K562 (cell line): Measurements from ENCODE around the gene EXOC4. TPM values are rescaled to one million over a fixed set of nuclear protein-coding genes. Genes with fewer than 3 reads are reported as not detected.

Experiments used
- ARID1B ChIP-seq: fragments of 450-650 bp; IDR thresholded peaks from 2 replicates; pipeline ENCODE4 v1.6.1; 2016; ENCODE audit warnings: antibody characterized with exemption, mild to moderate bottlenecking, inconsistent platforms
- CEBPB ChIP-seq: fragments of 450-650 bp; IDR thresholded peaks from 2 replicates; pipeline ENCODE4 v1.6.1; 2016; ENCODE audit warnings: missing genetic modification characterization, missing compliant biosample characterization
- ELF1 ChIP-seq: fragments of 200-800 bp; sonication (Bioruptor generic); IDR thresholded peaks from 2 replicates; pipeline ENCODE4 v1.6.1; 2016; ENCODE audit warnings: missing genetic modification characterization, missing compliant biosample characterization
- ELF2 ChIP-seq: fragments of 250-450 bp; sonication (Bioruptor Pico); IDR thresholded peaks from 2 replicates; pipeline ENCODE4 v1.5.0; 2021; ENCODE audit warnings: mild to moderate bottlenecking
- ETV1 ChIP-seq: fragments of 450-650 bp; conservative IDR thresholded peaks from 2 replicates; pipeline ENCODE4 v1.6.1; 2016; ENCODE audit warnings: missing genetic modification characterization, control low read depth, low read depth, missing compliant biosample characterization
- FOXM1 ChIP-seq, 2 experiments: fragments of 450-650 bp in 1 of 2; sonication (generic) in 1 of 2; formaldehyde crosslinking in 1 of 2; IDR thresholded peaks; 2 replicates each; pipeline versions ENCODE4 v1.6.1 to v1.9.0; 2017 to 2022; ENCODE audit warnings: low read depth in 2 of 2, mild to moderate bottlenecking in 2 of 2, missing genetic modification reagents in 1 of 2, moderate library complexity in 1 of 2
- GABPA ChIP-seq: fragments of 200-800 bp; sonication (Bioruptor generic); conservative IDR thresholded peaks from 2 replicates; pipeline ENCODE4 v1.6.1; 2016; ENCODE audit warnings: low read depth, missing genetic modification characterization, missing compliant biosample characterization
- HCFC1 ChIP-seq: IDR thresholded peaks from 2 replicates; pipeline ENCODE4 v1.6.1; 2012; ENCODE audit warnings: low read depth, low read length, improper control_type of control experiment
- HNRNPH1 ChIP-seq: fragments of 200-400 bp; formaldehyde crosslinking; optimal IDR thresholded peaks from 2 replicates; pipeline ENCODE3; 2017; ENCODE audit warnings: low read depth, mild to moderate bottlenecking, low read length, moderate library complexity
- LEF1 ChIP-seq: fragments of 450-650 bp; IDR thresholded peaks from 2 replicates; pipeline ENCODE4 v1.6.1; 2016; ENCODE audit warnings: mild to moderate bottlenecking
- MYBL2 ChIP-seq, 2 experiments: fragments of 450-650 bp in 1 of 2; sonication (generic) in 1 of 2; formaldehyde crosslinking in 1 of 2; IDR thresholded peaks; 2 replicates each; pipeline versions ENCODE4 v1.6.1 to v1.8.1; 2017 to 2022; ENCODE audit warnings: borderline replicate concordance in 1 of 2, inconsistent platforms in 1 of 2, low read depth in 1 of 2, mild to moderate bottlenecking in 1 of 2, missing genetic modification reagents in 1 of 2, moderate library complexity in 1 of 2
- POLR2H ChIP-seq: IDR thresholded peaks from 2 replicates; pipeline ENCODE4 v1.6.1; 2016; ENCODE audit warnings: missing genetic modification characterization, low read depth, mild to moderate bottlenecking, control low read depth, missing compliant biosample characterization, moderate library complexity
- TEAD1 ChIP-seq, 2 experiments: fragments of 450-650 bp in 1 of 2; sonication (generic) in 1 of 2; formaldehyde crosslinking; IDR thresholded peaks; 2 replicates each; pipeline versions ENCODE4 v1.4.0 to v1.8.0; 2020 to 2022; ENCODE audit warnings: mild to moderate bottlenecking in 2 of 2, missing genetic modification reagents in 1 of 2
- TEAD4 ChIP-seq, 2 experiments: sonication (generic) in 1 of 2; formaldehyde crosslinking in 1 of 2; IDR thresholded peaks; 2 replicates each; pipeline versions ENCODE4 v1.6.1 to v1.8.0; 2012 to 2022; ENCODE audit warnings: borderline replicate concordance in 1 of 2, inconsistent platforms in 1 of 2, low read length in 1 of 2, mild to moderate bottlenecking in 1 of 2, missing genetic modification reagents in 1 of 2
- ZNF280B ChIP-seq: fragments of 250-450 bp; sonication (Bioruptor Pico); IDR thresholded peaks from 2 replicates; pipeline ENCODE4 v1.5.1; 2021; ENCODE audit warnings: mild to moderate bottlenecking
- ZNF696 ChIP-seq: fragments of 250-450 bp; sonication (Bioruptor Pico); conservative IDR thresholded peaks from 2 replicates; pipeline ENCODE4 v1.4.0; 2020; ENCODE audit warnings: mild to moderate bottlenecking, moderate library complexity
- polyA plus RNA-seq, 8 experiments: library from polyadenylated mRNA; depleted of rRNA in 4 of 8; stranded (reverse) in 5 of 8; unstranded in 3 of 8; fragments of >200 nt; fragmentation: Nextera tagmentation in 2 of 8; fragmentation: Illumina TruSeq in 1 of 8; extraction: Ambion mirVana in 2 of 8; extraction: Trizol in 1 of 8; gene quantifications; 2 replicates each; pipeline versions ENCODE4 v1.2.1 to v1.2.3, GENCODE V29; 2011 to 2014; ENCODE audit warnings: inconsistent platforms in 1 of 8, missing spikeins in 1 of 8
- total RNA-seq, 7 experiments: library from RNA; depleted of rRNA in 6 of 7; stranded (reverse); fragments of >200 nt in 6 of 7; fragmentation: Illumina TruSeq in 2 of 7; extraction: Trizol in 2 of 7; gene quantifications; 2 replicates each; pipeline versions ENCODE4 v1.2.1 to v1.2.3, GENCODE V29; 2011 to 2021; ENCODE audit warnings: low replicate concordance in 1 of 7

EXOC4 gene
- total and polyA plus RNA-seq, 9 of the 15 experiments (the other 6 are each of a cell fraction or from before 2014, with no cell fraction given) = 18.5 to 73.1 (median 46.6) TPM

DNA sequence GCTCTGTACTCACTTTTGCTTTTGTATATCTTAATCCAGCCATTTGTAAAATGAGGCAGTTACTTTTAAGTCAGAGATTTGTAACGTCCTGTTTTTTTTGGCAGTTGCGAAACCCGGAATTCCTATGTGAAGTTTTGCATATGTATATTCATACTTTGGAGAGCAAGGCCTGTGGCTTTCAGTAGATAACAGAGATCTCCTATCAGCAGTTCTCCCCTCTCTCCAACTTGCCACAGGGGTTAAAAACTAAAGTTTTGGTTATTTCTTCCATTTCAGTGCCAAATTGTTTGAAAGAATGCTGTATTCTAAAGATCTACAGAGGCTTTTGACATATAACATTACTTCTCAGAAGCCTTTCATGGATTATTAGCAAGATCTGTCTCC, 102.4 kb downstream of the EXOC4 start (continued):
- peak in 1 of 2 experiments; percentile 36; a peak in 1 of 4 replicates for TF ChIP-seq TEAD1 (CRISPR knock-in tag; IDR thresholded peaks at IDR 0.05)
- TF ChIP-seq ELF1 (tag) = 0 out of 2 replicates have a peak, but pooled peaks have one; percentile 35
- TF ChIP-seq TEAD4 (IDR thresholded peaks at IDR 0.05; ENCODE audit: low read length) = peak; percentile 78
- TF ChIP-seq TEAD4 (CRISPR knock-in tag; IDR thresholded peaks at IDR 0.05; ENCODE audit: borderline replicate concordance) = no peak
- TF ChIP-seq POLR2H (tag) = 0 out of 2 replicates have a peak, but pooled peaks have one; percentile 25
- TF ChIP-seq GABPA (tag) = peak; percentile 37; the same call in 1 of the 2 replicates
- peak; percentile 69 for TF ChIP-seq ELF2 (CRISPR knock-in tag)
- TF ChIP-seq LEF1 = peak; percentile 44; the same call in 1 of the 2 replicates
- peak; percentile 22; the same call in 1 of the 2 replicates for TF ChIP-seq ARID1B
- TF ChIP-seq HNRNPH1 = no peak
- TF ChIP-seq MYBL2 (IDR thresholded peaks at IDR 0.05; ENCODE audit: low read depth) = peak; percentile 14; the same call in 1 of the 2 replicates
- TF ChIP-seq MYBL2 (CRISPR knock-in tag; IDR thresholded peaks at IDR 0.05; ENCODE audit: borderline replicate concordance) = no peak
- peak; percentile 96 for TF ChIP-seq CEBPB (tag)
- TF ChIP-seq FOXM1 (IDR thresholded peaks at IDR 0.05; ENCODE audit: low read depth) = peak; percentile 71; the same call in 1 of the 2 replicates
- TF ChIP-seq FOXM1 (CRISPR knock-in tag; IDR thresholded peaks at IDR 0.05; ENCODE audit: low read depth) = no peak
- no peak for TF ChIP-seq HCFC1
- no peak for TF ChIP-seq ZNF280B (CRISPR knock-in tag)
- TF ChIP-seq ETV1 (tag) = no peak
- TF ChIP-seq ZNF696 (CRISPR knock-in tag) = no peak
